ENCODE results near the gene TNPO3.

Gene TNPO3

DNA sequence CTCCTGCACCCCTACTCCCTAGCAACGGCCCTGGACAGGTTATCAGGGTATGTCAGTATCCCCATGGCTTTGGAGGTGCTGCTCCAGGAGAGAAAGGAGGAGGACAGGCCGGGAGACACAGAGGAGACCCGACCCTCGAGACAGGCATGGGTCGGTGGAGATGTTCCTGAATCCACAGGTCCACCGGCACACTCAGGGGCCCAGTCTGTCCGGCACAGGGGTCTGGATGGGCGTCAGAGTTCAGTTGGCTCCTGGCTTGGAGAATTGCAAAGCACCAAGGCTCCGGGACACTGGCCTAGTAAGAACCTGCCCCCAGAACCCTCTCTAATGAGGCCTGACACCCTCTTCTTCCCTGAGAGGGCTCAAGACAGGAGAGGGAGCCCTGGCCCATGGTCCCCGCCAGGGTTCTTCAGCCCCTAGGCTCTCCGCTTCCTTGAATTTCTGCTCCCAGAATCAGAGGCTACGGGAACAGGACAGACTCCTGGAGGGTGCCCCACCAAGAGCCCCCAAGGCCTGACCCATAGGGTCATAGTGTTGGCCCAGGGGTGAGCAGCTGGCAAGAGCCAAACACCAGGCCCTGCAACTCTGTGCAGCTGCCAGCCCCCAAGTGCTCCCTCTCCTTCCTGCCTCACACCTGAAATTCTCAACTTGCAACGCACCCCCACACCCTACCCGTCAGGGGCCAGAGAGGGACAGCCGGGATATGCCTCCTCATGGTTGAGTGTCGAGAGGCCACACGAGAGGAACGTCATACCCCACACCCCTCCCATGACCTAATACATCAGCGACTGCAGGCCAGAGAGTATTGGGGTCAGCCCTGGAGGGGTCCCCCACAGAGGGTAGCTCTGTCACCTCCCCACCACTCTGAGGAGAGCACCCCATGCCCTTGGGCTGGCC lies 122.7 kb downstream of the TNPO3 start:
- Histone ChIP-seq H3K4me3 (ENCODE audit: low read length in 2 of 2) (no peak overlapping the region), H3K36me3 (replicated peaks in 1 of 2; ENCODE audit: control insufficient read depth in 2 of 2, insufficient read depth in 2 of 2, low read length in 2 of 2) (no peaks in the 10 kb centered on the region), H3K18ac (ENCODE audit: low read length) (no peak overlapping the region), H2BK15ac (ENCODE audit: low read length) (no peak overlapping the region), H2BK120ac (ENCODE audit: low read depth, low read length) (no peak overlapping the region), H4K91ac (ENCODE audit: low read depth, low read length, poor library complexity) (no peak overlapping the region), H2BK5ac (ENCODE audit: low read length) (no peak overlapping the region), H4K8ac (ENCODE audit: low read depth, low read length) (no peak overlapping the region), H3K79me1 (ENCODE audit: low read depth, low read length) (no peaks in the 10 kb centered on the region), H2BK12ac (ENCODE audit: low read length) (no peak overlapping the region), H3K9me3 (replicated peaks in 1 of 2; ENCODE audit: control insufficient read depth in 2 of 2, insufficient read depth in 1 of 2, low read depth in 1 of 2, low read length in 2 of 2) (peaks cover 0 to 1% of the 10 kb centered on the region in 2 donors), H3K27me3 (ENCODE audit: control insufficient read depth in 3 of 3, insufficient read depth in 3 of 3, low read depth in 1 of 3, low read length in 3 of 3) (peaks cover 0 to 77% (median 14%) of the 10 kb centered on the region in 3 experiments), H3K4me2 (ENCODE audit: insufficient read depth, low read length, poor library complexity, severe bottlenecking) (no peak overlapping the region), H3K9ac (ENCODE audit: low read depth, low read length, poor library complexity) (no peak overlapping the region), H3K23ac (ENCODE audit: low read depth, low read length, poor library complexity) (no peak overlapping the region), H3K27ac (replicated peaks; ENCODE audit: low read length) (no peak overlapping the region), H2AFZ (ENCODE audit: low read length) (no peak overlapping the region), H3K4me1 (ENCODE audit: control insufficient read depth in 2 of 2, insufficient read depth in 1 of 2, low read depth in 1 of 2, low read length in 2 of 2) (no peaks in the 10 kb centered on the region), H3K4ac (ENCODE audit: low read length) (no peak overlapping the region), H3K14ac (ENCODE audit: low read length) (no peak overlapping the region), H2AK5ac (ENCODE audit: low read depth, low read length) (peak overlapping the region; percentile 16)
- WGBS, 2 donors (ENCODE audit: extremely low coverage in 2 of 2, insufficient read length in 2 of 2, insufficient replicate concordance in 1 of 2) = no CpG with 5 or more reads among the region's 19 CpGs
- no peak for DNase-seq (ENCODE audit: low spot score)

DNA sequence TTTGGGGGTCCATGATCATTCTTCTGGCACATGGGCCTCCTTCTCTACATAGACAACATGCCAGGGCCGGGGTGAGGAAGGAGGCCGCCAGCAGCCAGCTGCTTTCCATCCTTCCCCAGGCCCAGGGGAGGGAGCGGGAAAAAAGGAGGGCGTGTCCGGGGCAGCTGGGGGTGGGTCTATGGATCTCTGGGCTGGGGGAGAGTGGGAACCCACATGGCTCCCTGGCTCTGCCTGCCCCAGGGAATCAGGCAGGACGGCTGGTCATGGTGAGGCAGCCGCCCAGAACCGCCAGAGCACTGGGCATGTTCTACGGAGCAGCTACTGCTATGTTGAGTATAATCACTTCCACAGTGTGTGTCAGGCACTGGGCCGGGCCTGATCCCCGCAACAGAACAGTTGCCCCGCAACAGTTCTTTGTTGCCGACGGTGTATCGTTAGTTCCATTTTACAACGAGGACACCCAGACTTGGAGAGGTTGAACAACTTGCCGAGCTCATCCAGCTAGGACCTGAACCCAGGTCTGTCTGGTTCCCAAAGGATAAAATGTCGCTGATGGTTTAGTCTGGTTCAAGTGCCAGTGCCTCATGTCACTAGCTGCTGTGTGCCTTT lies 123.6 kb downstream of the TNPO3 start:
- Histone ChIP-seq H3K23ac (ENCODE audit: low read depth, low read length, poor library complexity) (no peak overlapping the region), H3K9me3 (replicated peaks in 1 of 2; ENCODE audit: control insufficient read depth in 2 of 2, insufficient read depth in 1 of 2, low read depth in 1 of 2, low read length in 2 of 2) (peaks cover 0 to 1% of the 10 kb centered on the region in 2 donors), H2BK15ac (ENCODE audit: low read length) (no peak overlapping the region), H3K4ac (ENCODE audit: low read length) (no peak overlapping the region), H3K4me2 (ENCODE audit: insufficient read depth, low read length, poor library complexity, severe bottlenecking) (no peak overlapping the region), H2AFZ (ENCODE audit: low read length) (no peak overlapping the region), H2AK5ac (ENCODE audit: low read depth, low read length) (no peak overlapping the region), H3K4me3 (ENCODE audit: low read length in 2 of 2) (no peak overlapping the region), H2BK5ac (ENCODE audit: low read length) (no peak overlapping the region), H3K4me1 (ENCODE audit: control insufficient read depth in 2 of 2, insufficient read depth in 1 of 2, low read depth in 1 of 2, low read length in 2 of 2) (no peaks in the 10 kb centered on the region), H4K8ac (ENCODE audit: low read depth, low read length) (no peak overlapping the region), H3K27me3 (ENCODE audit: control insufficient read depth in 3 of 3, insufficient read depth in 3 of 3, low read depth in 1 of 3, low read length in 3 of 3) (peaks cover 0 to 68% (median 6%) of the 10 kb centered on the region in 3 experiments), H3K9ac (ENCODE audit: low read depth, low read length, poor library complexity) (no peak overlapping the region), H4K91ac (ENCODE audit: low read depth, low read length, poor library complexity) (no peak overlapping the region), H3K27ac (replicated peaks; ENCODE audit: low read length) (no peak overlapping the region), H3K36me3 (replicated peaks in 1 of 2; ENCODE audit: control insufficient read depth in 2 of 2, insufficient read depth in 2 of 2, low read length in 2 of 2) (no peaks in the 10 kb centered on the region), H3K14ac (ENCODE audit: low read length) (no peak overlapping the region), H3K79me1 (ENCODE audit: low read depth, low read length) (no peaks in the 10 kb centered on the region), H2BK120ac (ENCODE audit: low read depth, low read length) (no peak overlapping the region), H2BK12ac (ENCODE audit: low read length) (no peak overlapping the region), H3K18ac (ENCODE audit: low read length) (no peak overlapping the region)
- no peak for DNase-seq (ENCODE audit: low spot score)
- no CpG with 5 or more reads among the region's 18 CpGs for WGBS, 2 donors (ENCODE audit: extremely low coverage in 2 of 2, insufficient read length in 2 of 2, insufficient replicate concordance in 1 of 2)

- H3K4me3 ChIP-seq (ENCODE audit: low read length in 2 of 2) = no peak overlapping the region
Measured at GRCh38 chr7:128928882-128929788, 125.8 kb downstream of the TNPO3 start.

More at GRCh38 chr7:128928882-128929788, 125.8 kb downstream of the TNPO3 start:
- Histone ChIP-seq H2BK15ac (ENCODE audit: low read length) (peak overlapping the region; percentile 14), H2AFZ (ENCODE audit: low read length) (no peak overlapping the region), H4K8ac (ENCODE audit: low read depth, low read length) (no peak overlapping the region), H3K4me1 (ENCODE audit: control insufficient read depth in 2 of 2, insufficient read depth in 1 of 2, low read depth in 1 of 2, low read length in 2 of 2) (no peaks in the 10 kb centered on the region), H3K9me3 (replicated peaks in 1 of 2; ENCODE audit: control insufficient read depth in 2 of 2, insufficient read depth in 1 of 2, low read depth in 1 of 2, low read length in 2 of 2) (peaks cover 0 to 1% of the 10 kb centered on the region in 2 donors), H2BK5ac (ENCODE audit: low read length) (no peak overlapping the region), H3K27ac (replicated peaks; ENCODE audit: low read length) (no peak overlapping the region), H3K79me1 (ENCODE audit: low read depth, low read length) (no peaks in the 10 kb centered on the region), H2BK12ac (ENCODE audit: low read length) (no peak overlapping the region), H3K23ac (ENCODE audit: low read depth, low read length, poor library complexity) (peak overlapping the region; percentile 57), H4K91ac (ENCODE audit: low read depth, low read length, poor library complexity) (no peak overlapping the region), H3K9ac (ENCODE audit: low read depth, low read length, poor library complexity) (peak overlapping the region; percentile 37), H3K4me2 (ENCODE audit: insufficient read depth, low read length, poor library complexity, severe bottlenecking) (no peak overlapping the region), H3K14ac (ENCODE audit: low read length) (peak overlapping the region; percentile 31), H2BK120ac (ENCODE audit: low read depth, low read length) (no peak overlapping the region), H3K4ac (ENCODE audit: low read length) (no peak overlapping the region), H3K27me3 (ENCODE audit: control insufficient read depth in 3 of 3, insufficient read depth in 3 of 3, low read depth in 1 of 3, low read length in 3 of 3) (peaks cover 0 to 55% (median 2%) of the 10 kb centered on the region in 3 experiments), H2AK5ac (ENCODE audit: low read depth, low read length) (peak overlapping the region; percentile 60), H3K36me3 (replicated peaks in 1 of 2; ENCODE audit: control insufficient read depth in 2 of 2, insufficient read depth in 2 of 2, low read length in 2 of 2) (no peaks in the 10 kb centered on the region), H3K18ac (ENCODE audit: low read length) (no peak overlapping the region)
- WGBS, 2 donors (ENCODE audit: extremely low coverage in 2 of 2, insufficient read length in 2 of 2, insufficient replicate concordance in 1 of 2) = no CpG with 5 or more reads among the region's 14 CpGs
- no peak for DNase-seq (ENCODE audit: low spot score)

Measured in neuronal stem cell (in vitro differentiated cells).